ENCODE measurements around the gene C6. TPM values are rescaled to one million over a fixed set of nuclear protein-coding genes. Genes with fewer than 3 reads are reported as not detected.

The C6 gene
- total and polyA plus RNA-seq, 2 of the 8 experiments (the other 6 are each of a cell fraction or from before 2014, with no cell fraction given), result not detected

GRCh38 chr5:41191249-41191648, 22.1 kb downstream of the C6 start:
- WGBS, 2 experiments (ENCODE audit: extremely low coverage in 1 of 2, insufficient coverage in 1 of 2, insufficient read length in 1 of 2, insufficient replicate concordance in 2 of 2, low coverage in 1 of 2, low lambda C conversion rate in 2 of 2, missing lambda C conversion rate in 1 of 2), result 88% methylated on average over 4 of the region's 4 CpGs; no CpG with 5 or more reads in 1 of the 2 experiments
- Histone ChIP-seq H2BK120ac (replicated peaks; ENCODE audit: low read depth, low read length) (no peak overlapping the region), H4K91ac (replicated peaks; ENCODE audit: insufficient read length, low read length) (no peak overlapping the region), H3K23me2 (ENCODE audit: low read depth, low read length) (no peaks in the 10 kb centered on the region), H3K36me3 (ENCODE audit: control insufficient read depth in 2 of 4, insufficient read depth in 4 of 4, low read length in 3 of 4) (no peaks in the 10 kb centered on the region), H3K79me2 (ENCODE audit: control insufficient read depth in 1 of 2, insufficient read depth in 2 of 2, low read length in 2 of 2) (no peaks in the 10 kb centered on the region), H3K4me2 (ENCODE audit: insufficient read depth in 1 of 2, low read depth in 2 of 2, low read length in 2 of 2) (no peak overlapping the region), H4K8ac (ENCODE audit: extremely low read depth, insufficient read depth, low read length) (no peak overlapping the region), H2AK5ac (ENCODE audit: low read depth, low read length) (no peak overlapping the region), H4K5ac (ENCODE audit: insufficient read length, low read depth, low read length) (no peak overlapping the region), H3K79me1 (ENCODE audit: low read depth, low read length) (no peaks in the 10 kb centered on the region), H3K23ac (ENCODE audit: insufficient read length) (no peak overlapping the region), H3K9ac (replicated peaks in 1 of 4; ENCODE audit: extremely low read depth in 1 of 4, low read depth in 3 of 4, low read length in 3 of 4) (no peak overlapping the region), H2BK12ac (ENCODE audit: low read depth, low read length) (no peak overlapping the region), H2BK15ac (ENCODE audit: low read length) (no peak overlapping the region), H3K14ac (ENCODE audit: insufficient read length) (no peak overlapping the region), H2AFZ (ENCODE audit: low read length) (no peak overlapping the region), H3K27ac (ENCODE audit: low read depth, low read length) (no peak overlapping the region), H2BK5ac (ENCODE audit: low read depth, low read length) (no peak overlapping the region), H3K4me3 (ENCODE audit: extremely low read depth in 1 of 4, insufficient read depth in 2 of 4, low read depth in 3 of 4, low read length in 4 of 4) (no peak overlapping the region), H3K4me1 (replicated peaks in 1 of 4; ENCODE audit: control insufficient read depth in 3 of 4, insufficient read depth in 4 of 4, low read length in 3 of 4) (no peaks in the 10 kb centered on the region), H2BK20ac (ENCODE audit: low read length) (no peak overlapping the region), H3K27me3 (replicated peaks in 1 of 4; ENCODE audit: control insufficient read depth in 3 of 4, extremely low read depth in 1 of 4, insufficient read depth in 3 of 4, low read length in 3 of 4) (no peaks in the 10 kb centered on the region), H3K18ac (ENCODE audit: extremely low read depth, low read length) (no peak overlapping the region), H3K56ac (replicated peaks; ENCODE audit: insufficient read length, low read depth, low read length) (no peak overlapping the region), H3K4ac (replicated peaks; ENCODE audit: insufficient read length, low read depth, low read length) (no peak overlapping the region), H4K20me1 (replicated peaks in 1 of 2; ENCODE audit: control insufficient read depth in 1 of 2, insufficient read depth in 2 of 2, low read length in 2 of 2) (no peaks in the 10 kb centered on the region), H3K9me3 (ENCODE audit: insufficient read depth in 2 of 2, low read depth in 1 of 2, low read length in 1 of 2) (no peaks in the 10 kb centered on the region)
- FAIRE-seq (no peak), DNase-seq (ENCODE audit: low read depth in 1 of 2, low spot score in 2 of 2) (no peak)
- ChIA-PET CTCF (ENCODE audit: partially characterized antibody) (interaction anchor here (0.6 kb wide), 1 partner anchor 492 kb away, joined by 4 read pairs; no protein-coding TSS in a partner anchor), POLR2A (ENCODE audit: partially characterized antibody) (no interaction called here)
- no peak for TF ChIP-seq EGR1 (IDR thresholded peaks at IDR 0.05; ENCODE audit: borderline replicate concordance, low read depth, low read length)
- TF ChIP-seq POLR2AphosphoS5 (IDR thresholded peaks at IDR 0.05; ENCODE audit: low read depth, low read length), result no peak
- TF ChIP-seq EZH2 (IDR thresholded peaks at IDR 0.05; ENCODE audit: low read depth, low read length, severe bottlenecking), result no peak
- no peak for TF ChIP-seq CHD2 (IDR thresholded peaks at IDR 0.05; ENCODE audit: low read length)
- TF ChIP-seq BCL11A (IDR thresholded peaks at IDR 0.05; ENCODE audit: low read depth in 2 of 2, low read length in 2 of 2), result no peak
- TF ChIP-seq SP2 (IDR thresholded peaks at IDR 0.05; ENCODE audit: low read length), result no peak
- no peak for TF ChIP-seq MAX (IDR thresholded peaks at IDR 0.05)
- TF ChIP-seq NANOG (IDR thresholded peaks at IDR 0.05; ENCODE audit: insufficient read depth, low read depth, low read length, poor library complexity, severe bottlenecking), result no peak
- no peak for TF ChIP-seq MAFK (IDR thresholded peaks at IDR 0.05; ENCODE audit: low read depth, low read length)
- TF ChIP-seq SUZ12 (IDR thresholded peaks at IDR 0.05; ENCODE audit: low read length), result no peak
- no peak for TF ChIP-seq CBX5 (IDR thresholded peaks at IDR 0.05; ENCODE audit: low read depth, low read length)
- TF ChIP-seq KDM5A (IDR thresholded peaks at IDR 0.05; ENCODE audit: low read length), result no peak
- no peak for TF ChIP-seq YY1 (IDR thresholded peaks at IDR 0.05; ENCODE audit: low read depth, low read length)
- no peak for TF ChIP-seq PHF8 (conservative IDR thresholded peaks at IDR 0.05; ENCODE audit: low read depth, low read length)
- no peak for TF ChIP-seq HDAC6 (IDR thresholded peaks at IDR 0.05; ENCODE audit: low read depth, low read length)
- no peak for TF ChIP-seq ASH2L (IDR thresholded peaks at IDR 0.05; ENCODE audit: low read length)

Data from H1 (cell line).